PC-9 (cell line): ENCODE data around the gene RSPH4A.

Source experiments
- CTCF ChIP-seq: fragments of 200-600 bp; sonication (generic); conservative IDR thresholded peaks from 2 replicates; pipeline ENCODE4 v1.6.1; 2017; ENCODE audit warnings: mixed run types, antibody characterized with exemption, mild to moderate bottlenecking, moderate library complexity
- EZH2 ChIP-seq: fragments of 200-600 bp; sonication (generic); IDR thresholded peaks from 2 replicates; pipeline ENCODE4 v1.8.0; 2017; ENCODE audit warnings: antibody characterized with exemption, low read depth

GRCh38 chr6:116586276-116586675 lies 30.0 kb upstream of the RSPH4A start:
- TF ChIP-seq CTCF = no peak
- no peak for TF ChIP-seq EZH2
